HG03135 (cell line): Measurements from ENCODE around the gene CNPY3.

Experiments
- ATAC-seq: cut with Tn5 transposase; IDR thresholded peaks from one replicate; pipeline ENCODE4 v1.9.1; 2021; ENCODE audit warnings: mild to moderate bottlenecking, moderate library complexity; ENCODE audit not compliant: unreplicated experiment

The CNPY3 gene

DNA sequence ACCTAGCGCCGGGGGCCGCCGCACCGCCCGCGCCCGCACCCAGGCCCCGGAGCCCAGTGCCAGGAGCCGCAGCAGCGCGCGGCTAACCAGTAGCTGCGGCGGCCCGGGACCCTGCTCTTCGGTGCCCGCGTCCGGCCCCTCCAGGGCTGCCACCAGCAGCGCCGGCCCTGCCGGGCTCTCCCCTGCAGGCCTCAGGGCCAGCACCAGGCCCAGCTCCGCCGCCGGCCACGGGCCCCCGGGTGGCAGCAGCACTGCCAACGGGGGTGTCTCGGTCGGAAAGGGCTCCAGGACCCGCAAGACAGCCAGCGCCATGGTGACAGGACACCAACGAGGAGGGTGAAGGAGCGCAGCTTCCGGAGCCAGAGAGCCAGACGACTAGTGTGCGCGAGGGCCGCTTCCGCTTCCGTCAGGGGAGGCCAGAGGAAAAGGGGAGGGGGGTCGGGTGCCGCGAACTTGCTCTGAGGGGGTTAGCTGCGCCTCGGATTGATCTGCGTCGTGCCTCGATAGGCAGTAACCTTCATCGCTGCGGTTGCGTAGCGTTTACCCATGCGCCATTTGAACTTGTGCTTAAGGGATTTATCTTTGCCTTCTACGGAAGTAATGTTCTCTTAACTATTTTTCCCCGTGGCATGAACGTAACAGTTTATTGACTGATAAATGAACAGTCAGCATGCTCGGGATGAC lies 49.7 kb downstream of the CNPY3 start, which contains the start of gene PEX6:
Gene PEX6, minus strand, starts transcription at position 343 of the 684 bp plus-strand sequence. Its CDS starts 31 bp downstream, at position 312.
- peak; percentile 82 for ATAC-seq

DNA sequence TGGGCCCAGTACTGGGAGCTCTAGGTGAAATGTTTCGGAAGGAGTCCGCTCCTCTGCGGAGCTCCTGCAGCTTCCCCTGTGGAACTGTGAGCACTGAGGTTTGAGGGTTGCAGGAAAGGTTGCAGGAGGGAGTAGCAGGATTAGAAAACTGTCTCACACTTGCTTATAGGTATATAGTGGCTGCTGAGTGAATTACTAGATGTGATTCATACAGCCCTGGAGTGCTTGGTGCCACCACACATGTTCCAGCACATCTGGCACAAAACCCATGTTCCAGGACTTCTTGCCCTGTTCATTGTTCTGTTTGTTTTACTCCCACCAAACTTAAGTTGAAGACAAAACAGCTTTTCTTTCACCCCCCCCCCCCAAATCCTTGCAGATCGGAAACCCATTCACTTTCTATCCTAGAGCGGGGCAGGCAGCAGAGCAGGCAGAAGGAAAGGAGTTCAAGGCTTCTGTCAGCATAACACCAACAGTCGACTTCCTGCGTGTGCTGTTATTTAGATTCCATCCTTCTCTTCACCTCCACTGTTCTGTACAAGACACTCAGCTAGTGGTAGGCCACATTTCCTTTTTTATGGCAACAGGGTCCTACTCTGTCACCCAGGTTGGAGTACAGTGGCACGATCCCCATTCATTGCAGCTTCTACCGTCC lies 50.4 kb downstream of the CNPY3 start:
- peak; percentile 2 for ATAC-seq

DNA sequence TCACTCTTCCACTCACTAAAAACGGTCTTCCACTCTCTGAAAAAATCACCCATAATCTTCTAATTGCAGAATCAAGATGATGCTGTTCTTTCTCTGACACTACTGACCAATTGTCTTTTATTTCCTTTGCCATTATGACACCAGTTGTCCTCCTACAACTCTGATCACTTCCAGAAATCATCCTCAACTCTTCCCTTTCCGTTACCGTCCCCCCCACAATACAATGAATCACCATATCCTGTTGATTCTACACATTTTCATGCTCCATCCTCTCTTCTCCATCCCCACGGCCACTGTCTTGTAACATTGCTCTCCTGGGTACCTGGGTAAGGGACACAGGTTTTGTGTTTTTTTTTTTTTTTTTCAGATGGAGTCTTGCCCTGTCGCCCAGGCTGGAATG lies 52.6 kb downstream of the CNPY3 start:
- no peak for ATAC-seq

DNA sequence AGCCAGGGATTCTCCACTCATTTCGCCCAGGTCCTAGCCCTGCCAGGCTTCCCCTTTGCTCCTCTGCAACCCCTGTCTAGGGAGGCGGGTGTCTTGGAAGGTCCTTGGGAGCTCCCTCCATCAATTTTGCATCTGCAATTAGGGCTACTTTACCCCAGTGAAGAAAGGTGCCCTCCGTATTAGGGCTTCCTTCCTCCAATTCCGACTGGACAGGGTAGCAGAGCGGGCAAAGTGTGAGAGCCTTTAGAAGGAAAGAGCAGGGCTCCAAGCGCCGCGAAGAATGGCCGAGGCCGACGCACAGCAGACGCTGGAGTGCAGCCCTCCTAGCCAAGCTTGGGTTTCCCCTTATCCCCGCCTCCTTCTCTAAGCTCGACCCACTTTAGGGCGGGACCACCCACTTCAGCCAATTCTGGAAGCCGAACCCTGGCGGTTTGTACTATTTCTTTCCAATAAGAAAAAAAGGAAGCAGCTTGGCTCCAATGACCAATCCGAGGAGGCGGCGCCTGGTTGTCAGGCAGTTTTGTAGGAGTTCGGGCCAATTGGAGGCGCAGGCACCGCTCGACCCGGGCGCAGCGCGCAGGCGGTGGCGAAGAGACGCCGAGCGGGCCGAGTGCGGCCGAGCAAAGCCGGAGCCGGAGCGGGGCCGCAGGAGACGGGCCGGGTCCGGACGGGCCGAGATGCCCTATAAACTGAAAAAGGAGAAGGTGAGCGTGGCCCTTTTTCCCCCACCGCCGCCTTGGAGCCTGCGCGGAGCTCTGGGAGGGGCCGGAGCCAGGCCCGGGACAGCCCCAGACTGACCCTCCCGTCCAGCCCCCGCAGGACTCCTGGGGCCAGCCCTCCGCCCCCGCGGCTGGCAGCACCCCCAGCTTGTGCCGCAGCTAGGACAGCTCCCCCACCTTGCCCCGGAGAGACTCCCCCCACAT lies 55.0 kb downstream of the CNPY3 start, which contains the start of gene PPP2R5D:
Gene PPP2R5D, plus strand, starts transcription at position 570 of the 923 bp plus-strand sequence. Its CDS starts 108 bp downstream, at position 678.
- ATAC-seq: peak; percentile 93

DNA sequence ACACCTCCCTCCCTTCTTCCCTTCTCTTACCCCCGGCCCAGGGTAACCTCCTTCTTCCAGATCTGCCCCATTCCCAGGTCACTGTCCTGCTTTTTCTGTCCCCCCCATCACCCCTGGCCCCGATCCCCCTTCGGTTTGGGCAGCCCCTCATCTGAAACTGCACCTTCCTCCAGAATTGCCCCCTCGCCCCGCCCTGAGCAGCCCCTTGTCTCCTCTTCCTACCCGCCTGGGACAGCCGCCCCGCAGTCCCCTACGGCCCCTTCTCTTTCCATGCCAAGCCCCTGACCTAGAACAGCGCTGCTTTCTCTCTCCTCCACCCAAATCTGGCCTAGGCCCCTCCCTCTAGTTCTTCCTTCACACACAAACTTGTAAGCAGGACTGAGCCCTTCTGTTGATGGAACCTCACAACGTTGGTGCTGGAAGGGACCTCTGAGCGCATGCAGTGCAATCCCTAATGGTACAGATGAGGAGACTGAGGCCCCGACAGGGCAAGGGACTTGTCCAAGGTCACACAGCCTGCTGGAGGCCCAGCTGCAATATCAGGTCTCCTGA lies 55.7 kb downstream of the CNPY3 start:
- no peak for ATAC-seq

DNA sequence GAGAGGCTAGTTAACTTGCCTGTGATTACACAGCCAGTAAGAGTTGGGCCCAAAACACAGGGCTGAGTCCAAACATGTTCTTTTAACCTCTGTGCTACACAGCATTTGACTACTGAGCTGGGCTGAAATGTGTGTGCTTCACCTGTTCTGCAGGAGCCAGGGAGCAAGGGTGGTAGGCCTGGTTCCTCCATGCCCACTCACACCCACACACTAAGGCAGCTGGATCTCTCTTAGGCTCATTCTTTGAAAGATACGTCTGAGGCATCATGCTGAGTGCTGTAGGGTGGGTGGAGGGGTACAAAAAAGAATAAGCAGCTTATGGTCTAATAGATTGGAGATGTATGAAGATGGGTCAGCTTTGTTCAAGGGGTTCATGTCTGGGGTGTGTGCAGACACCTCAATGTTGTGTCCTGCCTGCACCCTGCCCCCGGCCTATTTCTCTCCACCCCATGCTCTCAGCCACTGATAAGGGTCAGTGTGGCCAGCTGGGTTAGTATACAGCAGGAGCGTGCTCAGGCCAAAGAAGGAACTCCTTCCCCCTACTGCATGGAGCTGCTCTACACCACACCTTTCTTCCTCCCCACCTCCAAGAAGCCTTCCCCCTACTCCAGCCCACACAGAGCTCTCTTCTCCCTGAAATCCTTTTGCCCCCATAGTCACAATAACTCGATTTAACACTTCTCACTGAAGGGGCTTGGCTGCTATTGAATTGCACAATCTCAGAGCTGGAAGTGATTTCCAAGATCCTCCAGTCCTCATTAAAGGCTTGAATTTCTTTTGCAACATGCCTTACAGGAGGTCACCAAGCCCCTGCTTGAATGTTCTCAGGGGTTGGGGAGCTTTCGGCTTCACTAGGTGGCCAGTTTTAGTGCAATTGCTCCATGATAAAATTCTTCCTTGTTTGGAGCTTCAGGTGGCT lies 58.5 kb downstream of the CNPY3 start:
- no peak for ATAC-seq

DNA sequence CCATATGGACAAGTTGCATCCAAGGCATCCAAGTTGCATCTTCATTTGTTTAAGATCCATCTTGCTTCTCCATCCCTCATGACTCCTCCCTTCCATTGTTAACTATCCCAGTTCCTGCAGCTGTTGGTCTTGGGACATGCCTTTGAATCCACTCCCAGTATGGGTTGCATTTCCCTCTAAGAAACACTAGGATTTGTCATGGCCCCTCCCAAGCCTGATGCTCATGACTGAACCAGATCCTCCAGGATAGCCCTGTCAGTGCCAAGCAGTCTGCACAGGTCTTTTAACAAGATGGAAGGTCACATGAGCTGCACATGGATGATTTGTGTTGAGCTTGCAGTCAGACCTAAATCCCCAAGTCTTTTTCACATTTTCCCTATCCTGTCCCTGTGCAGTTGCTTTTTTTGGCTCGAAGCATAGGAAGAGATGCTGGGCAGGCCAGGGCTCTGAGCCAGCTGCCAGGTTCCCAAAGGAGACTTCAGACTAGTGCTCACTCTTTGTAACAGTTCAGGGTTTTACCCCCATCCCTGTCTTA lies 59.3 kb downstream of the CNPY3 start:
- no peak for ATAC-seq
